GOT3 (cell line): ENCODE measurements around the gene GRID1.

Source experiments
- DNase-seq: peaks from one replicate; lab custom pipeline; 2025; ENCODE audit warnings: mixed read lengths; lab: John Stamatoyannopoulos, UW

Gene GRID1

GRCh38 chr10:85649461-85649860 is 717.1 kb downstream of the GRID1 start:
- DNase-seq = no peak

- DNase-seq = no peak
These were observed 718.3 kb downstream of the GRID1 start for GRCh38 chr10:85648279-85648754.

- no peak for DNase-seq
These were observed 718.9 kb downstream of the GRID1 start for GRCh38 chr10:85647741-85648140.

GRCh38 chr10:85645926-85646711 is 720.5 kb downstream of the GRID1 start:
- no peak for DNase-seq

- no peak for DNase-seq
These were observed 721.5 kb downstream of the GRID1 start for GRCh38 chr10:85645053-85645452.

- no peak for DNase-seq
These were observed 722.6 kb downstream of the GRID1 start for GRCh38 chr10:85643845-85644525.

- DNase-seq = no peak
These were observed 723.3 kb downstream of the GRID1 start for GRCh38 chr10:85643171-85643844.

GRCh38 chr10:85642421-85643170 is 724.0 kb downstream of the GRID1 start:
- peak; percentile 23 for DNase-seq

- no peak for DNase-seq
These were observed 724.5 kb downstream of the GRID1 start for GRCh38 chr10:85642082-85642420.

GRCh38 chr10:85641479-85642009 is 725.1 kb downstream of the GRID1 start:
- DNase-seq = no peak

GRCh38 chr10:85638797-85639196 is 727.8 kb downstream of the GRID1 start:
- no peak for DNase-seq

GRCh38 chr10:85635650-85636049 is 730.9 kb downstream of the GRID1 start:
- DNase-seq = no peak

- no peak for DNase-seq
These were observed 742.1 kb downstream of the GRID1 start for GRCh38 chr10:85624511-85624910.

- no peak for DNase-seq
These were observed 742.8 kb downstream of the GRID1 start for GRCh38 chr10:85623758-85624157.

GRCh38 chr10:85623342-85623741 is 743.3 kb downstream of the GRID1 start:
- no peak for DNase-seq

GRCh38 chr10:85622425-85622824 is 744.2 kb downstream of the GRID1 start:
- no peak for DNase-seq

GRCh38 chr10:85621562-85621961 is 745.0 kb downstream of the GRID1 start:
- DNase-seq = no peak

GRCh38 chr10:85620807-85621206 is 745.8 kb downstream of the GRID1 start:
- no peak for DNase-seq

GRCh38 chr10:85619832-85620231 is 746.8 kb downstream of the GRID1 start:
- DNase-seq = no peak

GRCh38 chr10:85618841-85619240 is 747.8 kb downstream of the GRID1 start:
- no peak for DNase-seq

GRCh38 chr10:85617751-85618546 is 748.6 kb downstream of the GRID1 start:
- DNase-seq = no peak
